ENCODE results near the gene SPTAN1. TPM values are rescaled to one million over a fixed set of nuclear protein-coding genes. Genes with fewer than 3 reads are reported as not detected.

The SPTAN1 gene
- total and polyA plus RNA-seq, 2 of the 4 experiments (the other 2 are of a cell fraction), result 275 to 327 TPM

DNA sequence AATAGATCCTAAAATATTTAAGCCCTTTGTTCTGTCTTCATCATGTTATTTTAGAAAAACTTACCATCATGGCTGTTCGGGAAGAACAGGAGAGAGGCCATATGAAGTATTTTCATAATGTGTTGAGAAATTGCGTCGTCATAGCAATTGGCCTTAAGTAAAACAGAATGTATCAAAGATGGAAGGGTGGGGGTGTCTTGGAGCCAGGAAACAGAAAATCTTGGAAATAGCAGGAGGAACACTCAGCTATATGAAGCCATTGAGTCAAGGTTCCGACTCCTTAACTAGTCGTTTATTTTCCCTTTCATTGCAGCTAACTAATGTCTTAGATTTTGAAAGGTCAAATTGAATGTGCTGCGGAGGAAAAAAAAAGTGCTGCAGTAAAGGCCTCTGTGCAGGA lies 1.3 kb downstream of the SPTAN1 start:
- CTCF ChIA-PET, result interaction anchor here (0.9 kb wide), 1 partner anchor 82 kb away, joined by 3 read pairs; no protein-coding TSS in a partner anchor

More for the DNA sequence above, 1.3 kb downstream of the SPTAN1 start:
- H2AFZ ChIP-seq (replicated peaks; ENCODE audit: low read length, poor library complexity), result no peak overlapping the region
- in situ Hi-C loops (cut with MboI; ENCODE audit: low sequenced_read_pairs), result loop anchor here (10.0 kb wide), 1 partner anchor 259 kb away; no protein-coding TSS in a partner anchor
- no TSS peak for BruUV-seq (replicated peaks)
- H2AK5ac ChIP-seq (ENCODE audit: low read depth, low read length), result no peak overlapping the region
- WGBS, 2 experiments (ENCODE audit: extremely low coverage in 2 of 2, insufficient read length in 1 of 2), result no CpG with 5 or more reads among the region's 6 CpGs
- no peak overlapping the region for H2AK9ac ChIP-seq (replicated peaks; ENCODE audit: low read depth, low read length, poor library complexity)
- no peak overlapping the region for H2BK20ac ChIP-seq (ENCODE audit: low read depth, low read length)
- dilution Hi-C loops (cut with HindIII; ENCODE audit: low sequenced_read_pairs, unreplicated experiment), result no loop called here
- H3K79me1 ChIP-seq (ENCODE audit: low read depth in 1 of 2, low read length in 2 of 2), result peaks cover 0 to 58% of the 10 kb centered on the region in 2 experiments; a peak in 2 of 4 replicates
- no peaks in the 10 kb centered on the region for H3K36me3 ChIP-seq (ENCODE audit: control insufficient read depth, insufficient read depth, low read length)
- H3K9ac ChIP-seq (ENCODE audit: low read depth, low read length), result peak overlapping the region; percentile 91; the same call in 1 of the 2 replicates
- peak; percentile 86 for DNase-seq
- H3K23ac ChIP-seq (ENCODE audit: low read depth, low read length), result peak overlapping the region; percentile 40; the same call in 1 of the 2 replicates
- H4K5ac ChIP-seq (ENCODE audit: low read depth, low read length), result no peak overlapping the region; the same call in 1 of the 2 replicates
- no peak overlapping the region for H2BK15ac ChIP-seq (ENCODE audit: low read depth, low read length)
- no peak overlapping the region for H4K91ac ChIP-seq (ENCODE audit: insufficient read depth, low read depth, low read length)
- intact Hi-C loops (cut with micrococcal nuclease), result no loop called here
- peak overlapping the region; percentile 52; the same call in 1 of the 2 replicates for H3K56ac ChIP-seq (ENCODE audit: extremely low read depth, insufficient read depth, low read length)
- H3K4me2 ChIP-seq (ENCODE audit: low read depth, low read length), result peak overlapping the region; percentile 66
- peak overlapping the region; percentile 32; the same call in 1 of the 2 replicates for H3K14ac ChIP-seq (replicated peaks; ENCODE audit: low read depth, low read length)
- peaks cover 50% of the 10 kb centered on the region for H4K20me1 ChIP-seq (ENCODE audit: insufficient read depth, low read length)
- H2BK5ac ChIP-seq (ENCODE audit: low read depth, low read length, poor library complexity, severe bottlenecking), result peak overlapping the region; percentile 80
- peak overlapping the region; percentile 99 for H3K4me3 ChIP-seq (ENCODE audit: insufficient read depth, low read depth, low read length)
- H3K27ac ChIP-seq (ENCODE audit: insufficient read depth, low read length), result peak overlapping the region; percentile 42; the same call in 1 of the 2 replicates
- peaks cover 14% of the 10 kb centered on the region for H3K4me1 ChIP-seq (ENCODE audit: control insufficient read depth, insufficient read depth, low read length)
- 0 out of 2 replicates have a peak, but pooled peaks have one; percentile 5 for TF ChIP-seq CHD1 (IDR thresholded peaks at IDR 0.05; ENCODE audit: low read depth, low read length)
- peak; percentile 54; the same call in 1 of the 2 replicates for TF ChIP-seq CEBPB (IDR thresholded peaks at IDR 0.05; ENCODE audit: low read depth, low read length)
- TF ChIP-seq NFE2L2 (IDR thresholded peaks at IDR 0.05; ENCODE audit: low read depth, low read length), result no peak
- POLR2A ChIA-PET (ENCODE audit: unreplicated experiment), result no interaction called here
- peak overlapping the region in 1 of 2 experiments; percentile 16; a peak in 1 of 4 replicates for H4K8ac ChIP-seq (ENCODE audit: low read depth in 2 of 2, low read length in 2 of 2)
- H2BK120ac ChIP-seq (ENCODE audit: low read depth, low read length), result no peak overlapping the region
- no peaks in the 10 kb centered on the region for H3K9me3 ChIP-seq (ENCODE audit: control insufficient read depth, insufficient read depth, low read length)
- H3K4ac ChIP-seq (ENCODE audit: low read depth, low read length), result peak overlapping the region; percentile 20; the same call in 1 of the 2 replicates
- no peak for ATAC-seq (ENCODE audit: low read depth)
- H3K9me1 ChIP-seq (ENCODE audit: insufficient read depth, low read length), result peaks cover 4% of the 10 kb centered on the region; the same call in 1 of the 2 replicates
- H3K27me3 ChIP-seq (ENCODE audit: control insufficient read depth, insufficient read depth, low read length), result no peaks in the 10 kb centered on the region
- H3K18ac ChIP-seq (ENCODE audit: low read depth, low read length), result peak overlapping the region; percentile 51; the same call in 1 of the 2 replicates
